NOMO-1 treated with dmso at 0.1 percent for 144 hours (cell line): ENCODE data around the gene PXK.

Experiments used
- DNase-seq: peaks from one replicate; lab custom pipeline; 2025; ENCODE audit not compliant: unreplicated experiment; lab: John Stamatoyannopoulos, UW

PXK gene

GRCh38 chr3:58383476-58383875 is 50.8 kb downstream of the PXK start:
- no peak for DNase-seq

DNA sequence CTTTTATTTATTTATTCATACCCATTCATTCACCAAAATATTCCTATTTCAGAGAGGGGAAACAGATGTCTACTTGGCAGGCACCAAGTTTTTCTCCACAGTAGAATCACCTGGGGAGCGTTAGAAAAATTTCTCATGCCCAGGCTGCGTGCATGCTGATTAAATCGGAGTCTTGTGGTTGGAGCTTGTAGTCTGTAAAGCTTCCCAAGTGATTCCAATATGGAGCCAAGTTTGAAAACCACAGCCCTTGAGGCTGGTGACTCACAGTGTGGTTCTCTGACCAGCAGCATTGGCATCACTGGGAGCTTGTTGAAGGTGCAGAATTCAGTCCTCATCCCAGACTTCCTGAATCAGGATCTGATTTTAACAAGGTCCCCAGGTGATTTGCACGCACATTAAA is 51.2 kb downstream of the PXK start:
- no peak for DNase-seq

DNA sequence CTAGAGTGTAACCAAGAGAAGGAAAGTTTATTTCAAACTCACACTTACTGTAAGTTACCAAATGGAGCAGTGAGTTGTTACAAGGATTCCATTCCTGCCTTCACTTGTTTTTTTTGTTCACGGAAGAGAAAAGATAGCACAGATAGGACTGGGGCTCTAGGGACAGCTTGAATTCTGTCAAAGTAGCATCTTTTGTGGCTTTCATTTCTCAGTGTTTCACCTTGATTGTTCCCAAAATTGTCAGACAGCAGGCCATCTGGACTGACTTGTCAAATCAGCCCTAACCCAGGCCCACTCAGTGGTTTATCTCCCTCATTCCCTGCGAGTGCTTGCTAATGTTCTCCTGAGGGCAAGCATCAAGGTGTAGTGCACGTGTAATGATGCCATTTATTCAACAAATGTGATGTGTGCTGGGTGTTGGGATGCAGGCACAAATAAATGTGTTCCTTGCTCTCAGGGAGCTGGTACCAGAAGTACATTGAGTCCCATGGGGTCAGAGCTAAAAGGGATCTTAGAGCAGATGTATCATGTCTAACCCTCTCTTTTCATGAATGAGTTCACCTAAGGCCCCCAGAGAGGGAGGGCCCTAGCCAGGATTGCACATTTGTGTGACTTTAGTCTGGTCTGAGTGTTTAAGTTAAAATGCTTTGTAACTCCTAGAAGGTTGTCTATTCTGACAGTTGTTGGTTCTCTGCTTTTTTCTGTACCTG is 51.8 kb downstream of the PXK start:
- no peak for DNase-seq

DNA sequence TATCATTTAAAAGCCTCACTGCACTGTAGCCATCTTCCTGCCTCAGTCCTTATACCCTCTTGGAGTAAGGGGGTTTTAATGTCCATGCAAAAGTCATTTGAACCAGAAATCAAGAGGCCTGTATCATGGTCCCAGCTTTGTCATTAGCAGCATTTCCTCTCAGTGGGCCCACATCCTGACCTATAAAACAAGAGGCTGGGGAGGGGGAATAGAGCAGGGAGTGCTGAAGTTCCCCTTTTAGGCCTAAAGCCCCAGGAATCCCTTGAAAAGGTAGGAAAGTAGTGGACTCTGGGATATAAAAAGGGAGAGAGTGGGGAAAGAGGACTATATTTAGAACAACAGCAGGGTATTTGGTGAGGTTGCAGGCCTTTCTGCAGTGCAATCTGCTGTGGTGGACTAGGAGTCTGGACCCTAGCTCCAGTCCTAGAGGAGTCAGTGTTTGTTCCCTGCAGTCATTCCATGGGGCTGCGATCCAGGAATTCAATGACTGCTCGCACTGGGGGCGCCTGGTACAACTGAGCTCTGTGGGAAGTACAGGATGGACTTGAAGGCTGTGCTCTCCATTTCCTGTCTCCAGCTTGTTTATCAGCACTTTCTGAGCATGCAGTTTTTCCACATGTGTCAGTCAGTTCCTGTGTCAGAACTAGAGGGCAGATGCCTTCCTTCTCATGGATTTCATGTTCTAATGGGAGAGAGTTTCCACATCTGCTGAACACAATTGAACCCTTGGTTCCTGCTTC is 54.1 kb downstream of the PXK start:
- DNase-seq = no peak

DNA sequence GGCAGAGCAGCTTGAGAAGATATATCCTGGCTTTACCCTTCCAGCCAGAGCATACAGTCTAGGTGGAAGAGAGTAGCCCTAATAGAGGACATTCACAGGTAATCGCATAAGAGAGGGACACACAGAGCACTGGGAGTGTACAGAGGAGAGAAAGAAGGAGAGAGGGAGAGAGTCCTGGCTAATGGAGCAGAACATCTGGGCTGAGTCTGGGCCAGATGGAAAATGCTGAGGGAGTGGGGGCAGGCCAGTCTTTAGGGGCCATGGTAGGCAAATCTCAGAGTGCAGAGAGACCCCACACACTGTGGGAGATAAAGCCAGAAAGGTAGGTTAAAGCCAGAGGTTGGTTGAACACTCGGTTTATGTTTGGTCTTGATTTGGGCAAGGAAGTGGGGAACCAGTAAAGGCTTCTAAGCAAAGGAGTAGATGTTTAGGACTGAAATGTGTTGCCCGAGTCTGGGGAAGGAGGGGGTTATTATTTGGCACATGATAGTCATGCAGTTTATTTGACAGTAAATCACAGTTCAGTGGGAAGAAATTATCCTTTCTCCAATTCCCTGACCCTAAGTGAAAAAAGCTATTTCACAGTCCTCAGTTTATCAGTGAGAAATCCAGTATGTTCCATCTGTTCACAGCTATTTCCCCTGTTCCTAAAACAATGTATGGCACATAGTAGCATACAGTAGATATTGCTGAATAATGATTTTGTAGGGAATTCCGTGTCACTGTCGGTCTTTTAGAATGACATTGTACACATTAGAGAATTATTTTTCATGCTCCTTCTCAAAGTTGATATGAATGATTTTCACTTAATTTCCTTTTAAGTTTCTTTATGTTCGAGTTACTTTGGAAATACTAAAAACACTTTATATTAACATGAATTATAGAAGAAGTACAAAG is 55.2 kb downstream of the PXK start:
- no peak for DNase-seq

DNA sequence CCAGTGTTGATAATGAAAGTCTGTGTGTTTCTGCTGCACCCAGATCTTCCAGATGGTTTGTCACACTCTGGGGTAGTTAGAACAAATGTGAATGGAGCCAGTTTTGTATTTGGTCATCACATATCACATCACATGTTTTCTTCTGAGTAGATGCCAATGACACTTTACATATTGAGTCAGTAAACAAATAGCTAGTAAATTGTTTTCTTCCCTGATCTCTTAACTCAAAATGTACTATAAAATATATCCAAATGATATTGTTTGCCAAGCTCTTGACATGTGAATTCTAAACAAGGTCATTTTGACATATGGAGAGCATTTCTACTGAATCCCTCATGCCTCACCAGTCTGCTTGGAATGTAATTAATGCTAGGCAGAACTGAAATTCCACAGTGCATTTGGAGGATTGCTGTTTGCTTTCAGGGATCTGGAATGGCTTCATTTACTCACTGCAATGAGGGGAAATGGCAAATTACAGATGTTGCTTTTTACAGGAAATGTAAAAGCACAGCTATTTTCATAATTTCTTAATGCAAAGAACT is 55.9 kb downstream of the PXK start:
- DNase-seq = no peak

DNA sequence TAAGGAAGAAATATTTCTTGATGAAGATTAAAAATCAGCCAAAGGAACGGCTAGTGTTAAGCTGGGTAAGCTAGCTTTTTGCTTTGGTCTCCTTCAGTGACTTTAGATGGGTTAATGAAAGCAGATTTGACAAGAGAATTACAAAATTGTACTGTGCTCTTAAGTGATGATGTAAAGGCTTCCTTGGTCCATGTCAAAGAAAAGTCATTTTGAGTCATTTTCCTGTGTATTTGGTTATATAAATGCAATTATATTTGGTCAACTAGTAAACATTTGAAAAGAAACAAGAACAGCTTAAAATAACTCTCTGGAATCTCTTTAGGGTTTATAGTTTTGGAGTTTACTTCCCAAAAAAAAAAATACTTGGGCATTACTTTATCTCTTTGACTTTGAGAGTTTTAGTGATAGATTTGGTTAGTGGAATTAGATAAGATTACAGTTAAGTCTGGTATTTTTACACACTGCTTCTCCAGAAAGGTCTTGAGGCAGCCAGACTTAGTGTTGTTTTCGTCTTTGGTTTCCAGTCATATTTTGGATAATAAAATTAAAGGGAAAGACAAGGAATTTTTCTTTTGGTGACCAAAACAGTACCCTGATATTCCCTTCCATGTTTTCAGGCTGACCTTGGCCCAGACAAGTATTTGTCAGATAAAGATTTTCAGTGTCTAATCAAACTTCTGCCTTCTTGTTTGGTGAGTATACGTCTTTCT is 58.6 kb downstream of the PXK start:
- no peak for DNase-seq

GRCh38 chr3:58392181-58392580 is 59.5 kb downstream of the PXK start:
- no peak for DNase-seq

DNA sequence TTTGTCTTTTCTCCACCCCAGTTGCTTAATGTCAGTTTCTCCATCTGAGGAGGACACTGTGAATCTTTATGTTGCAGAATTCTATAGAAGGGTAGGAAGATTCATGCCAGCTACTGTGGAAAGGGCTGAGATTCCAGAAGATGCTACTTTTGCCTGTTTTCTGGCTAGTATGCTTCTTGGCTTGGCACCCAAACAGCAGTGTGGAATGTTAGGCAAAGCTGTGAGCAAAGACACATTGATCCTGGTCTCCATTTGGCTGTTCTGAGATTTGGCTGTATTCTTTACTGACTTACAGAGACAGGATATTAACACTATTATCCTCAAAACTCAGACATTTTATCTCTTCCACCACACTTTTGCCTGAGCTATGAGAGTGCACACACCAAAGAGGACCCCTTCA is 61.6 kb downstream of the PXK start:
- no peak for DNase-seq

GRCh38 chr3:58398669-58399333 is 66.1 kb downstream of the PXK start:
- no peak for DNase-seq

DNA sequence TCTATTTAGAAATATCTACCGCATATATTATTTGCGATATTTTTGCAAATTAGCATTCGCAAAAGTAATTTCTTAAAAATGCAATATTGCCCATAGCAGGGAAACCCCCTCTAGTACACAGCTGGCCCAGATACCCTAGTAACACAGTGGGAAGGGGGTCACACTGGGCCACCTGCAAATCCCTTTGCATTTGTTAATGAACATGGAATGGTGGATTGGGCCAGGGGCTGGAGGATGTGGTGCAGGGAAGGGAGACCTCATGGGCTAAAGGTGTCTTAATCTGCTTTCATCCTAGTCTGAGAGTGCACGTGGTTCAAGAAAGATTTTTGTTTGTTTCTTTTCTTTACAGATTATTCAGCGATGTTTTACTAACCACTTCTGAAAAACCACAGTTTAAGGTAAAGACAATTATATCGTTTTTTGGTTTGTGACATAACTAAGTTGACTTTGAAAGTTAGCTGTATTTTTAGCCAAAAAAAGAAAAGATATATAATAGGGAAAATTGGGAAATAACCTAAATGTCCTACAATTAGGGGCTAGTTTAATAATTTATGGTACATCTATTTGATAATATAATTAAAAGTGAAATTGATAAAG is 70.9 kb downstream of the PXK start:
- DNase-seq = no peak

DNA sequence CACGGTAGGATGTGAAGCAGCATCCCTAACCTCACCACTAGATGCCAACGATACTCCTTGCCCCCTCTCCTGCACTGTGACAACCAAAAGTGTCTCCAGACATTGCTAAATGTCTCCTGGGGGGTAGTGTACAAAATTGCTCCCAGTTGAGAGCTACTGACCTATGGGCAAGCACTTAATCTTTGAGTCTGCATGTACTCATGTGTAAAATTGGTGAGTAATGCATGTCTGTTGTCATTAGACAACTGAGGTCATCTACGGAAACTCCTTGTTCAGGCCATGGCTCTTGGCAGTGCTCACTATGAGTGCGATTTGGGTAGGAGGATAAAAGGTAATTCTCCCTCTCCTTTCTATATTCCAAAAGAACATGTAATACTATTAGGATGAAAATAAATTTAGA is 71.7 kb downstream of the PXK start:
- DNase-seq = no peak

- peak; percentile 16 for DNase-seq
These were observed 76.2 kb downstream of the PXK start for GRCh38 chr3:58408906-58409305.

- no peak for DNase-seq
These were observed 77.0 kb downstream of the PXK start for GRCh38 chr3:58409663-58410062.

DNA sequence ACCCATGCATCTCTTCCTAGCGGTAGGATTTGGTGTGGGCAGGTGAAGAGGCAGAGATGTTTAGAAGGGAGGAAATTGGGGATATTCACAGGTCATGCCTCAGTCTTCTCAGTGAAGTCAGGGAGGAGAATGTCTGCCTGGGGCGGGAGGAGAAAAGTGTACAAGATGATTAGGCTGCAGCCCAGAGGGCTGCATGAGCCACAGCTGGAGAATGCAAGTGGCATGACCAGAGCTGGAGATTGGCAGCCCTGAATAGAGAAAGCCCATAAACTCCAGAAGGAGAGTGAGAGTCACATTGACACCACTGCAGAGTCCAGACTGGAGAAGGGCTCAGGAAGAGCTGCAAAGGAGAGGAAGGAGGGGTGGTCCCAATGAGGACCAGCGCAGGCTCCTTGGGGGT is 78.3 kb downstream of the PXK start:
- DNase-seq = no peak

DNA sequence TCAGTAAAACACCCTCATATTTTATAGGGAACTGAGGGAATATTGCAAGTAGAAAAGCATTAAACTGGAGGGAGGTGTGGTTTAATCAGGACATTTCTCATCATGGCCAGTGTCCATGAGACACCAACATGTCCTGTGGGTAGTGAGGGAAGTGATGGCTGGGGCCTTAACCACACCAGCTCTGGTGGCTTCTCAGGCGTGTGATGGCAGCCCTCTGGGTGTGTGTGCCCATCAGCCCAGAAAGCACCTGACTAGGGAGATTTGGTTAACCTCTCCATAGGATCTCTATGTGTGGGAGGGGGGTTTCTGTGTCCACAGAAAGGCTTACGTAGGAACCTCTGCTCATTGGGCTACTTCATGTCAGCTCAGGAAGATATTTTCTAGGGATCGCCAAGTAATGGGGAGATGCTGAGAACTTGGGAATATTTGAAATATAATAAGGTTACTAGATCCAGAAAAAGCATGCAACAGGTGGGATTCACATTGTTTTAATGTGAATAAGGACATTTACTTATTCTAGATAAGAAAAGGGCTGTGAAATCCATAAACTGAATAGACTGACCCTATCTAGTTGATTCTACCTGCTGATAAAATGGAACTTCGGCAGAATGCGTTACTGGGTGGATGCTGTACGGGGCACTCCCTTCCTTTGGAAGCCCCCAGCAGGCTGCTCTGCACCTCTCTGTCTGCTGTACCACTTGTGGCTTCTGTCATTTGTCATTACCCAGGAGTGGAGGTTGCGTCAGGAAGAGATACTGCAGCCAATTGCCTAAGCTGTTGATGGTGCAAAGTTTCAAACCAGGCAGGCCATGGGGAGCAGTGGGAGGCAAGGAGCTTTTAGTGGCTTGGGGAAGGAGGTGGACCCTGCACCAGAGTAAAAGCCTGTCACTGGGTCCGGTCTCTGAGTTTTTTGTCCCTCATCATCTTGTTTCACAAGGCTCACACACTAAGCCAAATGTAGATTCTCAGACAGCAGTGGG is 79.4 kb downstream of the PXK start:
- DNase-seq = no peak

DNA sequence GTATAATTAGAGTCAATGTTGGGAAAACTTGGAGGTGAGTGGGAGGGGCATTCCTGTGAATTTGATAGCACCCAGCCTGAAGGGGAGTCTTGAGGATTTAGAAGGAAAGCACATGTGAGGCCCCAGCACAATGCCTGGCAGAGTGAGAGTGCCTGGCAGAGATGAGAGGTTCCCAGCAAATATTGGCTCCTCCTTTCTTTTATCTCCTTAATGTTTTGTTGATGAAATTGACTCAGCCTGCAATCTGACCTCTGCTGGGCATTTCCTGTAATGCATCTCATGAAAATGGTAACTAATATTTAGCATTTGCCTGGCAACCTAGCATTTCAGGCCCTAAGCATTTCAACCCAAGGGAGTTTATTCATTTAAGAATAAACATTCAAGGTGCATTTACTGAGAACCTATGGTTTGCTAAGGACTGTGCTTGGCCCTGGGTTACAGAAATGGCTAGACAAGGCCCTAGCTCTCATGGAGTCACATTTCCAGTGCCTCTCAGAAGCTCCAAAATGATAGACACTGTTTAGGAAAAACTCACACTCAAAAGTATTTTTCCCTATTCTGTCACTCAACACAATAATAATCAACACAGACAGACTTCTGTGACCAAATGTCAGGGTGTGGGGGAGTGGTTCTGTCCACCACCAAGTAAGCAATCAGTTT is 82.0 kb downstream of the PXK start:
- DNase-seq = peak; percentile 28

- no peak for DNase-seq
These were observed 83.5 kb downstream of the PXK start for GRCh38 chr3:58416191-58416590.
